Pancreas (tissue), 10 donors: ENCODE results near the gene CXCL5. TPM values are rescaled to one million over a fixed set of nuclear protein-coding genes. Genes with fewer than 3 reads are reported as not detected.
A peak's percentile ranks its signal among the peaks of the same experiment; 100 is the strongest.

Experiments
- ATAC-seq, 4 donors: fragments of 200-7000 bp; cut with Tn5 transposase; one replicate each; pipeline versions ENCODE4 v1.8.0 to v1.9.1; 2020; ENCODE audit warnings: mild to moderate bottlenecking in 4 of 4, moderate library complexity in 4 of 4
- DNase-seq, 6 donors: peaks; one replicate each; pipeline ENCODE4 v3.0.0-alpha.2; 2020
- FAIRE-seq: peaks from 2 replicates; lab custom pipeline; 2012; peaks lifted over from hg19 to GRCh38; lab: Jason Lieb, UNC
- H3K27ac ChIP-seq, 4 donors: fragments of 200-600 bp; sonication (generic); 1 replicate in 3 of 4; 2 replicates in 1 of 4; pipeline versions ENCODE4 v1.5.0 to v1.8.0; 2020
- H3K27me3 ChIP-seq, 4 donors: fragments of 200-600 bp; one replicate each; pipeline ENCODE4 v1.8.0; 2021
- H3K36me3 ChIP-seq, 3 donors: fragments of 200-600 bp; sonication (generic) in 1 of 3; one replicate each; pipeline versions ENCODE4 v1.5.0 to v1.8.0; 2020 to 2021
- H3K4me1 ChIP-seq, 3 donors: fragments of 200-600 bp; one replicate each; pipeline ENCODE4 v1.8.0; 2021
- H3K4me3 ChIP-seq, 4 donors: fragments of 200-600 bp; sonication (generic) in 2 of 4; one replicate each; pipeline versions ENCODE4 v1.5.0 to v1.8.0; 2020 to 2021
- H3K9me3 ChIP-seq, 4 donors: fragments of 200-600 bp; one replicate each; pipeline ENCODE4 v1.8.0; 2021
- CTCF ChIP-seq, 4 donors: fragments of 200-600 bp; sonication (generic) in 3 of 4; IDR thresholded peaks; one replicate each; pipeline versions ENCODE4 v1.5.0 to v1.8.0; 2021; ENCODE audit warnings: antibody characterized with exemption in 4 of 4
- WGBS, 2 donors: extraction: QIAGEN DNeasy Blood & Tissue Kit; methylation state at CpG; one replicate each; pipeline ENCODE4 v1.1.7; 2013; 5-methylcytosine and 5-hydroxymethylcytosine counted together
- intact Hi-C, 3 donors: fragments of 100-400 bp; cut with DNase I; formaldehyde crosslinking; loops; one replicate each; pipeline versions ENCODE4 v1.11.1 to v1.14.2; 2022
- polyA plus RNA-seq, 2 donors: library from polyadenylated mRNA; stranded (reverse); fragments of 200-250 nt; gene quantifications; one replicate each; pipeline ENCODE4 v1.2.3, GENCODE V29; 2013
- total RNA-seq, 6 donors: library from RNA; stranded (reverse); fragmentation: NEBNext Ultra II Directional in 4 of 6; extraction: Animal tissue kit (Norgen Biotek cat#: 25700) in 4 of 6; gene quantifications; one replicate each; pipeline versions ENCODE4 v1.2.1 to v1.2.4, GENCODE V29; 2021 to 2023
- donor health status: healthy with polysubstance abuse.
- donor health status: DM: no; HTN: no; CAD: no; lungs with moderate emphysema.
- donor health status: DM: no; HTN: no; CAD: no.
- donor health status: control.
- donor health status: control.
- donor health status: Bipolar disorder and iron deficiency.
- donor health status: DM: yes; HTN: yes; CAD: no.
- donor health status: DM: no; HTN: no; CAD: no.
- donor health status: DM: no; HTN: no; CAD: no.
- donor health status: DM: yes; HTN: yes; CAD: no.

The CXCL5 gene
- total and polyA plus RNA-seq, 8 donors: 0.09 to 9.4 (median 0.29) TPM

- Histone ChIP-seq H3K4me3 (no peak overlapping the region), H3K36me3 (no peaks in the 10 kb centered on the region), H3K27ac (no peak overlapping the region), H3K9me3 (no peaks in the 10 kb centered on the region), H3K27me3 (no peaks in the 10 kb centered on the region), H3K4me1 (peaks cover 0 to 4% (median 0%) of the 10 kb centered on the region in 3 donors)
- DNase-seq: no peak
- intact Hi-C loops: no loop called here
- ATAC-seq: peak in 1 of 4 donors; percentile 43
- TF ChIP-seq CTCF (IDR thresholded peaks at IDR 0.05): no peak
- no peak for FAIRE-seq
- 53 to 63% methylated on average over 2 of the region's 2 CpGs for WGBS, 2 donors
Measured at GRCh38 chr4:74021601-74022000, 23.1 kb upstream of the CXCL5 start.

GRCh38 chr4:74018771-74019170 lies 20.3 kb upstream of the CXCL5 start:
- no peaks in the 10 kb centered on the region for H3K9me3 ChIP-seq
- intact Hi-C loops: no loop called here
- no peaks in the 10 kb centered on the region for H3K36me3 ChIP-seq
- DNase-seq (no peak), ATAC-seq (peak in 1 of 4 donors; percentile 37), FAIRE-seq (no peak)
- no peak for TF ChIP-seq CTCF (IDR thresholded peaks at IDR 0.05)
- H3K4me3 ChIP-seq: no peak overlapping the region
- WGBS, 2 donors: 70 to 78% methylated on average over 3 of the region's 3 CpGs
- no peak overlapping the region for H3K27ac ChIP-seq
- peaks cover 0 to under 1% (median 0%) of the 10 kb centered on the region in 3 donors for H3K4me1 ChIP-seq
- no peaks in the 10 kb centered on the region for H3K27me3 ChIP-seq

- Histone ChIP-seq H3K4me3 (no peak overlapping the region), H3K4me1 (no peaks in the 10 kb centered on the region), H3K27me3 (no peaks in the 10 kb centered on the region), H3K9me3 (no peaks in the 10 kb centered on the region), H3K36me3 (no peaks in the 10 kb centered on the region), H3K27ac (no peak overlapping the region)
- no peak for TF ChIP-seq CTCF (IDR thresholded peaks at IDR 0.05)
- peak in 1 of 4 donors; percentile 40 for ATAC-seq
- DNase-seq: no peak
- FAIRE-seq: no peak
- intact Hi-C loops: no loop called here
Measured at GRCh38 chr4:74018116-74018515, 19.6 kb upstream of the CXCL5 start.

- H3K27me3 ChIP-seq: no peaks in the 10 kb centered on the region
- no peaks in the 10 kb centered on the region for H3K9me3 ChIP-seq
- H3K27ac ChIP-seq: no peak overlapping the region
- WGBS, 2 donors: 76 to 77% methylated on average over 1 of the region's 1 CpG
- no peak for TF ChIP-seq CTCF (IDR thresholded peaks at IDR 0.05)
- intact Hi-C loops: no loop called here
- FAIRE-seq (no peak), ATAC-seq (no peak), DNase-seq (no peak)
- no peak overlapping the region for H3K4me3 ChIP-seq
- H3K4me1 ChIP-seq: no peaks in the 10 kb centered on the region
- no peaks in the 10 kb centered on the region for H3K36me3 ChIP-seq
Measured at GRCh38 chr4:74016068-74016467, 17.6 kb upstream of the CXCL5 start.

GRCh38 chr4:74015126-74015780 lies 16.8 kb upstream of the CXCL5 start:
- no peaks in the 10 kb centered on the region for H3K4me1 ChIP-seq
- H3K4me3 ChIP-seq: no peak overlapping the region
- intact Hi-C loops: no loop called here
- no peak for TF ChIP-seq CTCF (IDR thresholded peaks at IDR 0.05)
- ATAC-seq (no peak), FAIRE-seq (no peak), DNase-seq (no peak)
- 86 to 87% methylated on average over 3 of the region's 3 CpGs for WGBS, 2 donors
- H3K27me3 ChIP-seq: no peaks in the 10 kb centered on the region
- no peak overlapping the region for H3K27ac ChIP-seq
- no peaks in the 10 kb centered on the region for H3K9me3 ChIP-seq
- H3K36me3 ChIP-seq: no peaks in the 10 kb centered on the region
